HG03095 (cell line): ENCODE data around the gene CUBN.

Experiments
- ATAC-seq: cut with Tn5 transposase; IDR thresholded peaks from one replicate; pipeline ENCODE4 v1.9.1; 2021; ENCODE audit warnings: moderate library complexity; ENCODE audit not compliant: unreplicated experiment

The CUBN gene

GRCh38 chr10:16954280-16955030 lies 175.2 kb downstream of the CUBN start:
- ATAC-seq: no peak

GRCh38 chr10:16953270-16953669 lies 176.3 kb downstream of the CUBN start:
- ATAC-seq: no peak

- no peak for ATAC-seq
Observed at GRCh38 chr10:16952610-16953009, 177.0 kb downstream of the CUBN start.

GRCh38 chr10:16952080-16952479 lies 177.5 kb downstream of the CUBN start:
- no peak for ATAC-seq

- no peak for ATAC-seq
Observed at GRCh38 chr10:16950656-16951601, 178.7 kb downstream of the CUBN start.

GRCh38 chr10:16949816-16950215 lies 179.8 kb downstream of the CUBN start:
- no peak for ATAC-seq

- no peak for ATAC-seq
Observed at GRCh38 chr10:16948361-16948760, 181.2 kb downstream of the CUBN start.

- ATAC-seq: no peak
Observed at GRCh38 chr10:16947069-16947468, 182.5 kb downstream of the CUBN start.

GRCh38 chr10:16945593-16945992 lies 184.0 kb downstream of the CUBN start:
- ATAC-seq: no peak

- no peak for ATAC-seq
Observed at GRCh38 chr10:16944986-16945385, 184.6 kb downstream of the CUBN start.

- no peak for ATAC-seq
Observed at GRCh38 chr10:16944402-16944801, 185.2 kb downstream of the CUBN start.

GRCh38 chr10:16943295-16944285 lies 186.0 kb downstream of the CUBN start:
- no peak for ATAC-seq

- ATAC-seq: no peak
Observed at GRCh38 chr10:16942381-16943078, 187.1 kb downstream of the CUBN start.

GRCh38 chr10:16941870-16942269 lies 187.7 kb downstream of the CUBN start:
- ATAC-seq: no peak

- ATAC-seq: no peak
Observed at GRCh38 chr10:16941067-16941466, 188.5 kb downstream of the CUBN start.

GRCh38 chr10:16938952-16939351 lies 190.7 kb downstream of the CUBN start:
- ATAC-seq: no peak

GRCh38 chr10:16934461-16934860 lies 195.2 kb downstream of the CUBN start:
- no peak for ATAC-seq

- ATAC-seq: no peak
Observed at GRCh38 chr10:16933783-16934182, 195.8 kb downstream of the CUBN start.

- ATAC-seq: no peak
Observed at GRCh38 chr10:16931930-16932329, 197.7 kb downstream of the CUBN start.

- no peak for ATAC-seq
Observed at GRCh38 chr10:16930540-16930939, 199.1 kb downstream of the CUBN start.
